Dedifferentiated amniotic fluid mesenchymal stem cell (primary cell): ENCODE data around the gene HSPA1A.
A peak's percentile ranks its signal among the peaks of the same experiment; 100 is the strongest.
"Not testable (repeated sequence)": the region's sequence is repeated elsewhere in the genome, so short reads cannot be mapped to it uniquely, and the experiment has no call there.

Experiments
- DNase-seq: peaks from one replicate; pipeline ENCODE4 v3.0.0-alpha.2; 2016; ENCODE audit errors: extremely low spot score

Gene HSPA1A

GRCh38 chr6:31836474-31837368 lies 21.4 kb downstream of the HSPA1A start:
- DNase-seq = peak; percentile 49

- DNase-seq = no peak
Observed at GRCh38 chr6:31837369-31838113, 22.2 kb downstream of the HSPA1A start.

- DNase-seq = not testable (repeated sequence)
Observed at GRCh38 chr6:31838114-31838553, 22.8 kb downstream of the HSPA1A start.

GRCh38 chr6:31838968-31839367 lies 23.6 kb downstream of the HSPA1A start:
- no peak for DNase-seq

- DNase-seq = not testable (repeated sequence)
Observed at GRCh38 chr6:31839779-31840126, 24.4 kb downstream of the HSPA1A start.

- DNase-seq = no peak
Observed at GRCh38 chr6:31842053-31842452, 26.7 kb downstream of the HSPA1A start.

- no peak for DNase-seq
Observed at GRCh38 chr6:31844507-31844906, 29.2 kb downstream of the HSPA1A start.

- no peak for DNase-seq
Observed at GRCh38 chr6:31847276-31847978, 32.1 kb downstream of the HSPA1A start.

- DNase-seq = no peak
Observed at GRCh38 chr6:31850765-31851484, 35.6 kb downstream of the HSPA1A start.

GRCh38 chr6:31851485-31851832 lies 36.1 kb downstream of the HSPA1A start:
- no peak for DNase-seq

GRCh38 chr6:31851980-31852718 lies 36.8 kb downstream of the HSPA1A start:
- not testable (repeated sequence) for DNase-seq

GRCh38 chr6:31857774-31858173 lies 42.4 kb downstream of the HSPA1A start:
- not testable (repeated sequence) for DNase-seq

GRCh38 chr6:31858707-31859106 lies 43.4 kb downstream of the HSPA1A start:
- no peak for DNase-seq

GRCh38 chr6:31859923-31860322 lies 44.6 kb downstream of the HSPA1A start:
- DNase-seq = no peak

GRCh38 chr6:31860349-31860748 lies 45.0 kb downstream of the HSPA1A start:
- DNase-seq = no peak

- DNase-seq = no peak
Observed at GRCh38 chr6:31861150-31861549, 45.8 kb downstream of the HSPA1A start.

- DNase-seq = no peak
Observed at GRCh38 chr6:31861919-31862343, 46.6 kb downstream of the HSPA1A start.

GRCh38 chr6:31862344-31863235 lies 47.2 kb downstream of the HSPA1A start, which contains the start of gene NEU1:
Gene NEU1 (minus strand): TSS chr6:31862821. CDS start chr6:31862776, 45 bp downstream.
- peak; percentile 100 for DNase-seq

- DNase-seq = not testable (repeated sequence)
Observed at GRCh38 chr6:31864123-31864562, 48.8 kb downstream of the HSPA1A start.

GRCh38 chr6:31864818-31865204 lies 49.5 kb downstream of the HSPA1A start:
- DNase-seq = no peak
